Stimulated activated naive CD8-positive, alpha-beta T cell treated with anti-CD3 and anti-CD28 coated beads, Interleukin-15, Interleukin-2, amounts not matched to agents 100 U/mL and 50 U/mL, for 24 hours (primary cell): Measurements from ENCODE around the gene CDC42BPB.
"Not testable (repeated sequence)": the region's sequence is repeated elsewhere in the genome, so short reads cannot be mapped to it uniquely, and the experiment has no call there.

Experiments used
- ATAC-seq: fragments of 150-1000 bp; cut with Tn5 transposase; one replicate; pipeline ENCODE4 v1.10.0; 2021
- DNase-seq: peaks from one replicate; pipeline ENCODE4 v3.0.0; 2021

CDC42BPB gene

GRCh38 chr14:102928412-102929240 lies 128.7 kb downstream of the CDC42BPB start:
- ATAC-seq: peak; percentile 75
- peak; percentile 76 for DNase-seq

DNA sequence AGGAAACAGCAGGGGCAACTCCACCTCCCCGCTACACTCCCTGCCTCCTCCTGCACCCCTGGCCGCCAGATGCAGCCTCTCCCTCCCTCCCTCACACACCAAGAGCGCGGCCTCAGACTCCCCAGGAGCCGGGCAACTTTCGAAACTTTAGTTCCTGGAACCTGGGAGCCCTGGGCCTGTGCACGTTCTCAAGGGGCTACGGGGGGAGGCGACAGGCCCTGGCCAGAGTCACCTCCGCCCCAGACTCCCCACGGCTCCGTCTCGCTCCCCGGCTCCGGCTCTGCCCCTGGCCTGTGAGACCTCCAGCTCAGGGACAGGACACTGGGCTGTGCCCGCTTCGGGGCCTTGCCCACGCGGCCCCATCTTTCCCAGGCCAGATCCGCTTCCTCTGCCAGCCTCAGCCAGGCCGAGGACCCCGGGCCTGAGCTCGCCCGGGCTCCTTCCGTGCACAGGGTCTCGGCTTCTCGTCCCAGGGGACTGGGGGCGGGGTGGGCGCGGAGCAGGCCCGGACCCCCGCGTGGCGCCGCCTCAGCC lies 129.4 kb downstream of the CDC42BPB start:
- ATAC-seq (peak; percentile 11), DNase-seq (no peak)

- DNase-seq (no peak), ATAC-seq (no peak)
Measured at GRCh38 chr14:102927346-102927877, 129.9 kb downstream of the CDC42BPB start.

DNA sequence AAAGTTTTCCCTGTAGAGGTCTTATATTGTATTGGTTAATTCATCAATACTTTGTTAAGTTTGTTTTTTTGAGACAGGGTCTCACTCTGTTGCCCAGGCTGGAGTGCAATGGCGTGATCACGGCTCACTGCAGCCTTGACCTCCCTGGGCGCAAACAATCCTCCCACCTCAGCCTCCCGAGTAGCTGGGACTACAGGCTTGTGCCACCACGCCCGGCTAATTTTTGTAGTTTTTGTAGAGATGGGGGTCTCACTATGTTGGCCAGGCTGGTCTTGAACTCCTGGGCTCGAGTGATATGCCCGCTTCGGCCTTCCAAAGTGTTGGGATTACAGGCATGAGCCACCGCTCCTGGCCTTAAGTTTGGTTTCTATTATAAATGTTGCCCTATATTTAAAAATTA lies 130.5 kb downstream of the CDC42BPB start:
- DNase-seq, ATAC-seq: not testable (repeated sequence)

DNA sequence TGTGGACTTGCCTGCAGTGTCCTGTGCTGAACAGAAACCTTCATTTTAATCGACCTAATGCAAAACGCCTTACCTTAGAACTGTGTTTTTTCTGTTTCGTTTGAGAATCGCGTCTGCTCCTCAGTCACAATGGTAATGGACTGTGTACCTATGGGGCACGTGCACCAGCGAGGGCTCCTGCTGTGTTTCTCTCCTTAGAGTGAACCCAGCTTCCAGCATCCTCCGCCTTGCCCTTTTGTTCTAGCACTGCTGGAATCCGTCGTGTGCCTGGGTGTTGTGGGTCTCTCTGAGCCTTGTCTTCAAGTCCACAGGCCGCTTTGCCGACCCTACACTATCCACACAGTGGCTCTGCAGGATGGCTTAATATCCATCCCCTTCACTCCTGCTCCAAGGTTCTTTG lies 131.2 kb downstream of the CDC42BPB start:
- no peak for DNase-seq

GRCh38 chr14:102925646-102926045 lies 131.7 kb downstream of the CDC42BPB start:
- ATAC-seq (no peak), DNase-seq (no peak)

More for the DNA sequence above, 131.2 kb downstream of the CDC42BPB start:
- no peak for ATAC-seq

GRCh38 chr14:102924632-102925588 lies 132.4 kb downstream of the CDC42BPB start:
- no peak for ATAC-seq
- DNase-seq: no peak

DNA sequence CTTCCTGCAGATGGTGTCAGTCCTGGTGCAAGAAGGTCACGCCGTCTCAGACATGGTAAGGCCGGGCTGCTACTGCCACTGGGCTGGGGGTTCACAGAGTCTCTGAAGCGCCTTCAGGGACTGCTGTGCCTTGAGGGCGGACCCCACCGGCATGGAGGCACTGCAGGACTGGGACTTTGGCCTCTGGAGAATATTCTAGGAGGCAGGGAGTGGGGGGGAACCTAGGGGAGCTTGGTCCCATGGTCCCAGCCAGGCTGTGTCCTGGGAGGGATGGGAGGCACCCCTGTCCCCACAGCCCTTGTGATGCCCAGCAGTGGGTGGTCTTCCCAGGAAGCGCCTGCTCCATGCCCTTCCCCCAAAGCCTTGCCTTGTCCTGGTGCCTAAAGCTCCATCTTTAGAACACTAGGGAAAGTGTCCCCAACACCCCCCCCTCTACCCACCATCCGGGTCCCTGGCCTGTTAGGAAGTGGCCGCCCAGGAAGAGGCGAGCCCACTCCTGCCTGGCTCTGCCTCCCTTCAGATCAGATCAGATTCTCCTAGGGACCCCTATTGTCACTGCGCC lies 133.3 kb downstream of the CDC42BPB start:
- DNase-seq: no peak
- no peak for ATAC-seq

DNA sequence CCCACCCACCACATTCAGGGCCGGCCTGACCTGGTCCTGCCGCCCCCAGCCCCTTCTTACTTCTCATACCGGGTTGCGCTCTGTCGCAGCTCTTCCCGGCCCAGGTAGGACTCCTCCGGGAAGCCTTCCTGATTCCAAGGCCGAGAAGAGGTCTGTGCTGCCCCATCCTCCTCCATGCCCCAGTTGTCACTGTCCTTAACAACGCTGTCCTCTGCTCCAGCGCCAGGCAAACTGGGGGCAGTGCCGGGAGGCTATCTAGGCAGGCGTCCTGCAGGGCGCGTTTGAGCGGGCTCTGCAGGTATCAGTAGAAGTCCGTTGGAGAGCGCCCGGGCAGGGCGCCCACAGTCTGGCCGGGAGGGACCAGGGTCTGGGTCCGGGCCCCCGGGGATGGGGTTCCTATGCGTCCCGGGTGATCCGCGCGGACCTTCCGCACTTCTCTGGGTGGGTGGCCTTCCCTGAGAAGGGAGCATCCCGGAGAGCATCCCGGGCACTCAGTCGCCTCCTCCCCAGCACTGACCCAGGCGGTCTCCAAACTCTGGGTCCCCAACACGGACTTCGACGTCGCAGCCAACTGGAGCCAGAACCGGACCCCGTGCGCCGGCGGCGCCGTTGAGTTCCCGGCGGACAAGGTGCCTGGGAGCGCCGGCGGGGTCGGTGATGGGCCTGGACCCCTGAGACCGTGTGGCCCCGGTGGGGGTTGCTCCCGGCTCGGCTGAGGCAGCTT lies 134.0 kb downstream of the CDC42BPB start:
- ATAC-seq: no peak
- DNase-seq: no peak

DNA sequence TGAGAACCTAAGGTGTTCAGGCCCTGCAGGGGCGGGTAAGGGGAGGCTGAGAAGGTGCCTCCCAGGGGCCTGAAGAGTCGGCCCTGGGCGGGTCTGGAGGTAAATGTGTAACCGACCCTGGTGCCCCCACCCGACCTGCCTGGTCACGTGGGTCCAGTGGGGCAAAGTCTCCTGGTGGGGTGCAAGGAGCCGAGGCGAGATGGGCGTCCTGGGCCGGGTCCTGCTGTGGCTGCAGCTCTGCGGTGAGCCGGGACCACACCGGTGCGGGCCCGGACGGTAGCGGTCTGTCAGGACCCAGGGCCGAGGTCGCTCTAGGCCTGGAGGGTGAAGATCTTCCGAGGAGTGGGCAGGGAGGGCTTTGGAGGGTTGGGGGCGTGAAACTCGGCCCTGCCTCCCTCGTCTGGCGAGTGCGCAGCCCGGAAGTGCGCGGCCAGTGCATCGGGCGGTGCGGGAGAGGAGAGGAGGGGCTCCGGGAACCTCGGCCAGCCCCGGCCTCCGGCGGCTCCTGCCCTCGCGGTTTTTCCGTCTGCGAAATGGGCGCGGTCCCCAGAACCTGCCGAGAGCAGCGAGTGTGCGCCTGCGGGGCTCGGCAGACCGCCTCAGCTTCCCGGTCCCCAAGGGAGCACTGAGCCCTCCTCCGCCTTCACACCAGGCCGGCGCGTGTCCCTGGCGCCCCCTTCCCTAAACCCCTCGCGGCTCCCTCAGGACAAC lies 134.7 kb downstream of the CDC42BPB start, which contains the start of gene AMN:
TSS of gene AMN (plus strand) at position 174 of the 711 bp plus-strand sequence. CDS start at position 200, 26 bp downstream.
- ATAC-seq: peak; percentile 12
- DNase-seq: peak; percentile 39

DNA sequence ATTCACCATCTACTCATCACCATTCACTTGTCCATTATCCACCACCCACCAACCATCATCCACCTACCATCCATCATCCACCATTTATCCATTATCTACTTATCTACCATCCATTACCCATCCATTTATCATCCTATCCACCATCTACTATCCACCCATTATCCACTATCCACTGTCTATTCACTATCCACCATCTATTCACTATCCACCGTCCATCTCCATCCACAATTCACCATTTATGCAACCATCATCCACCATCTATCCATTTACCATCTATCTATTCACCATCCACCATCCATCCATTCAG lies 136.4 kb downstream of the CDC42BPB start:
- DNase-seq: no peak
- ATAC-seq: no peak

DNA sequence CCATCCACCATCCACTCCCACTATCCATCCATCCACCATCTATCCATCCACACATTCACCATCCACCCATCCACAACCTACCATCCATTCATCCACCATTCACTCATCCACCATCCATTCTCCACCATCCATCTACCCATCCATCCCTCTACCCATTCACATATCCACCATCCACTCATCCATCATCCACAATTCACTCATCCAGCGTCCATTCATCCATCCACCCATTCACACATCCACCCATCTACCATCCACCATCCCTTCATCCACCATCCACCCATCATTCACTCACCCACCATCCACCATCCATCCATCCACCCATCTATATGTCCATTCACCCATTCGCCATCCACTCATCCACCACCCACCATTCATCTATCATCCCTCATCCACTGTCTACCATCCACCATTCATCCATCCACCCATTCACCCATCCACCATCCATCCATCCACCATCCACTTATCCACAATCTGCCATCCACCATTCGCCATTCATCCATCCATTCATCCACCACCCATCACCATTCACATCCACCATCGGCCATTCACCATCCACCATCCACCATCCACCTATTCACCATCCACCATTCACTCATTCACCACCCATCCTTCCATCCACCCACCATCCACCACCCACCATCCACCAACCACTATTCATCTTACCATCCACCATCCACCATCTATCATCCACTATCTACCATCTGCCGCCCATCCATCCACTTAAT lies 136.9 kb downstream of the CDC42BPB start:
- no peak for ATAC-seq
- no peak for DNase-seq

- ATAC-seq: no peak
- DNase-seq: no peak
Measured at GRCh38 chr14:102918438-102918837, 138.9 kb downstream of the CDC42BPB start.

- ATAC-seq: peak; percentile 32
- DNase-seq: peak; percentile 75
Measured at GRCh38 chr14:102917469-102918211, 139.7 kb downstream of the CDC42BPB start.

DNA sequence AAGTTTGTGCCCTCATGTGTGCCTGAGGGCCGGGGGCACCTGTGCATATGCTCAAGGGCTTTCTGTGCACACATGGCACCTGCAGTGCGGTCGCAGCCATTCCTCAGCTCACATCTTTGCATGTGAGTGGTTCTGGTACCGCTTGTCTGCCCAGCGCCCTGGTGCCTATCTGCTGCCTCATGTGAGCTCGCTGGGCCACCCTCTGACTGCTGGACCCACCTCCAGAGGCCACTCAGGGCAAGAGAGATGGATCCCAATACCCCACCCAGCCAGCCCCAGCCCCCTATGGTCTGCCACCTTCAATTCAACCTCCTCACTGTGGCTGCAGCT lies 140.3 kb downstream of the CDC42BPB start:
- no peak for DNase-seq
- no peak for ATAC-seq

- no peak for DNase-seq
- no peak for ATAC-seq
Measured at GRCh38 chr14:102916347-102917055, 140.8 kb downstream of the CDC42BPB start.

- ATAC-seq: no peak
- no peak for DNase-seq
Measured at GRCh38 chr14:102915292-102916110, 141.8 kb downstream of the CDC42BPB start.
